Measurements from ENCODE around the gene DEFB131B. TPM values are rescaled to one million over a fixed set of nuclear protein-coding genes. Genes with fewer than 3 reads are reported as not detected.

Gene DEFB131B
- total and polyA plus RNA-seq, 9 of the 15 experiments (the other 6 are each of a cell fraction or from before 2014, with no cell fraction given): not detected

DNA sequence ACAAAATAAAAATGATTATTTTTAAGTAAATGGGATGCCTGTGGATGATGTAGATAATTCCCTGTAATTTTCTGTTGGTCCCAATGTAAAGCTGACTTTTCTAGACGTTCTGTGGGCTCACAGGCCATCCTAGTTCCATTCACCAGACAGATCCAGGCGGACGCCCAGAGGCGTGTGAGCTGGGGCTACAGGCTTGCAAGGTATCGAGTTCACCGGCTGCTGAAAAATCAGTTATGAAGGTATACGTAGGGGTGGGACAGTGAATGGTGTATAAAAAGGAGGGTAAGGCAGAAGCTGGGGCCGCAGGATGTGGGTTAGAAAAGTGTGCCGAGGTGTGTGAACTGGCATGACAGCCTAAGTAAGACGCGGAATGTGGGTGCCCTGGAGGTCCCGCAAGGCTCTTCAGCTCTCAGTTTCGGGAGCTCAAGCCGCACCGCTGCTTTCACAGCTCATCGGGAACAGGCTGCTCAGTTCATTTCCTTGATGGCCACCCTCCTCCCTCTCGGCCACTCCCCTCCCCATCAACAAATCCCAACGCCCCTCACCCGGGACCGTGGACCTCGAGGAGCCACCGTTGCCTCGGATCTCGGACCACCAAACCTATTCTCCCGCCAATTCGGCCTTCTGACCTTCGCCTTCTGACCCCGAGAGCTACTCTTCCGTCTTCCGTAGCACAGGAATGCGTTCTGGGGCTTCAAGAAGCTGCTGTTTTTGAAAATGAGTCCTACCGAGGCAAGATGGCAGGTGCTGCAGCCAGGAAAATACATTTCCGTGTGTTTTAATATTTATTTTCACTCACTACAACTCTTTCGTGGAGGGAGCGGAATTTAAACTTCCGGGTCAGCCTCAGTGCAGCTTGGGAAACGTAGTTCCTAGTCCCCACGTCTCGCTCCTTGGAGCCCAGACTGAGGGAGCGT lies 49.8 kb downstream of the DEFB131B start, which contains the start of gene XNDC1N (continued):
- TF ChIP-seq, protein P1, sequence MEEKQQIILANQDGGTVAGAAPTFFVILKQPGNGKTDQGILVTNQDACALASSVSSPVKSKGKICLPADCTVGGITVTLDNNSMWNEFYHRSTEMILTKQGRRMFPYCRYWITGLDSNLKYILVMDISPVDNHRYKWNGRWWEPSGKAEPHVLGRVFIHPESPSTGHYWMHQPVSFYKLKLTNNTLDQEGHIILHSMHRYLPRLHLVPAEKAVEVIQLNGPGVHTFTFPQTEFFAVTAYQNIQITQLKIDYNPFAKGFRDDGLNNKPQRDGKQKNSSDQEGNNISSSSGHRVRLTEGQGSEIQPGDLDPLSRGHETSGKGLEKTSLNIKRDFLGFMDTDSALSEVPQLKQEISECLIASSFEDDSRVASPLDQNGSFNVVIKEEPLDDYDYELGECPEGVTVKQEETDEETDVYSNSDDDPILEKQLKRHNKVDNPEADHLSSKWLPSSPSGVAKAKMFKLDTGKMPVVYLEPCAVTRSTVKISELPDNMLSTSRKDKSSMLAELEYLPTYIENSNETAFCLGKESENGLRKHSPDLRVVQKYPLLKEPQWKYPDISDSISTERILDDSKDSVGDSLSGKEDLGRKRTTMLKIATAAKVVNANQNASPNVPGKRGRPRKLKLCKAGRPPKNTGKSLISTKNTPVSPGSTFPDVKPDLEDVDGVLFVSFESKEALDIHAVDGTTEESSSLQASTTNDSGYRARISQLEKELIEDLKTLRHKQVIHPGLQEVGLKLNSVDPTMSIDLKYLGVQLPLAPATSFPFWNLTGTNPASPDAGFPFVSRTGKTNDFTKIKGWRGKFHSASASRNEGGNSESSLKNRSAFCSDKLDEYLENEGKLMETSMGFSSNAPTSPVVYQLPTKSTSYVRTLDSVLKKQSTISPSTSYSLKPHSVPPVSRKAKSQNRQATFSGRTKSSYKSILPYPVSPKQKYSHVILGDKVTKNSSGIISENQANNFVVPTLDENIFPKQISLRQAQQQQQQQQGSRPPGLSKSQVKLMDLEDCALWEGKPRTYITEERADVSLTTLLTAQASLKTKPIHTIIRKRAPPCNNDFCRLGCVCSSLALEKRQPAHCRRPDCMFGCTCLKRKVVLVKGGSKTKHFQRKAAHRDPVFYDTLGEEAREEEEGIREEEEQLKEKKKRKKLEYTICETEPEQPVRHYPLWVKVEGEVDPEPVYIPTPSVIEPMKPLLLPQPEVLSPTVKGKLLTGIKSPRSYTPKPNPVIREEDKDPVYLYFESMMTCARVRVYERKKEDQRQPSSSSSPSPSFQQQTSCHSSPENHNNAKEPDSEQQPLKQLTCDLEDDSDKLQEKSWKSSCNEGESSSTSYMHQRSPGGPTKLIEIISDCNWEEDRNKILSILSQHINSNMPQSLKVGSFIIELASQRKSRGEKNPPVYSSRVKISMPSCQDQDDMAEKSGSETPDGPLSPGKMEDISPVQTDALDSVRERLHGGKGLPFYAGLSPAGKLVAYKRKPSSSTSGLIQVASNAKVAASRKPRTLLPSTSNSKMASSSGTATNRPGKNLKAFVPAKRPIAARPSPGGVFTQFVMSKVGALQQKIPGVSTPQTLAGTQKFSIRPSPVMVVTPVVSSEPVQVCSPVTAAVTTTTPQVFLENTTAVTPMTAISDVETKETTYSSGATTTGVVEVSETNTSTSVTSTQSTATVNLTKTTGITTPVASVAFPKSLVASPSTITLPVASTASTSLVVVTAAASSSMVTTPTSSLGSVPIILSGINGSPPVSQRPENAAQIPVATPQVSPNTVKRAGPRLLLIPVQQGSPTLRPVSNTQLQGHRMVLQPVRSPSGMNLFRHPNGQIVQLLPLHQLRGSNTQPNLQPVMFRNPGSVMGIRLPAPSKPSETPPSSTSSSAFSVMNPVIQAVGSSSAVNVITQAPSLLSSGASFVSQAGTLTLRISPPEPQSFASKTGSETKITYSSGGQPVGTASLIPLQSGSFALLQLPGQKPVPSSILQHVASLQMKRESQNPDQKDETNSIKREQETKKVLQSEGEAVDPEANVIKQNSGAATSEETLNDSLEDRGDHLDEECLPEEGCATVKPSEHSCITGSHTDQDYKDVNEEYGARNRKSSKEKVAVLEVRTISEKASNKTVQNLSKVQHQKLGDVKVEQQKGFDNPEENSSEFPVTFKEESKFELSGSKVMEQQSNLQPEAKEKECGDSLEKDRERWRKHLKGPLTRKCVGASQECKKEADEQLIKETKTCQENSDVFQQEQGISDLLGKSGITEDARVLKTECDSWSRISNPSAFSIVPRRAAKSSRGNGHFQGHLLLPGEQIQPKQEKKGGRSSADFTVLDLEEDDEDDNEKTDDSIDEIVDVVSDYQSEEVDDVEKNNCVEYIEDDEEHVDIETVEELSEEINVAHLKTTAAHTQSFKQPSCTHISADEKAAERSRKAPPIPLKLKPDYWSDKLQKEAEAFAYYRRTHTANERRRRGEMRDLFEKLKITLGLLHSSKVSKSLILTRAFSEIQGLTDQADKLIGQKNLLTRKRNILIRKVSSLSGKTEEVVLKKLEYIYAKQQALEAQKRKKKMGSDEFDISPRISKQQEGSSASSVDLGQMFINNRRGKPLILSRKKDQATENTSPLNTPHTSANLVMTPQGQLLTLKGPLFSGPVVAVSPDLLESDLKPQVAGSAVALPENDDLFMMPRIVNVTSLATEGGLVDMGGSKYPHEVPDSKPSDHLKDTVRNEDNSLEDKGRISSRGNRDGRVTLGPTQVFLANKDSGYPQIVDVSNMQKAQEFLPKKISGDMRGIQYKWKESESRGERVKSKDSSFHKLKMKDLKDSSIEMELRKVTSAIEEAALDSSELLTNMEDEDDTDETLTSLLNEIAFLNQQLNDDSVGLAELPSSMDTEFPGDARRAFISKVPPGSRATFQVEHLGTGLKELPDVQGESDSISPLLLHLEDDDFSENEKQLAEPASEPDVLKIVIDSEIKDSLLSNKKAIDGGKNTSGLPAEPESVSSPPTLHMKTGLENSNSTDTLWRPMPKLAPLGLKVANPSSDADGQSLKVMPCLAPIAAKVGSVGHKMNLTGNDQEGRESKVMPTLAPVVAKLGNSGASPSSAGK (IDR thresholded peaks at IDR 0.05): peak; percentile 94
- 0 out of 2 replicates have a peak, but pooled peaks have one; percentile 23 for TF ChIP-seq TEAD4 (IDR thresholded peaks at IDR 0.05; ENCODE audit: low read length)
- TF ChIP-seq TEAD4 (CRISPR knock-in tag; IDR thresholded peaks at IDR 0.05; ENCODE audit: borderline replicate concordance): 0 out of 2 replicates have a peak, but pooled peaks have one; percentile 19
- peak; percentile 55; the same call in 1 of the 2 replicates for TF ChIP-seq C11orf30 (IDR thresholded peaks at IDR 0.05; ENCODE audit: low read depth)
- TF ChIP-seq ELF2 (CRISPR knock-in tag; IDR thresholded peaks at IDR 0.05): peak; percentile 91
- no peak for TF ChIP-seq RNF2 (IDR thresholded peaks at IDR 0.05)
- TF ChIP-seq, protein P2, sequence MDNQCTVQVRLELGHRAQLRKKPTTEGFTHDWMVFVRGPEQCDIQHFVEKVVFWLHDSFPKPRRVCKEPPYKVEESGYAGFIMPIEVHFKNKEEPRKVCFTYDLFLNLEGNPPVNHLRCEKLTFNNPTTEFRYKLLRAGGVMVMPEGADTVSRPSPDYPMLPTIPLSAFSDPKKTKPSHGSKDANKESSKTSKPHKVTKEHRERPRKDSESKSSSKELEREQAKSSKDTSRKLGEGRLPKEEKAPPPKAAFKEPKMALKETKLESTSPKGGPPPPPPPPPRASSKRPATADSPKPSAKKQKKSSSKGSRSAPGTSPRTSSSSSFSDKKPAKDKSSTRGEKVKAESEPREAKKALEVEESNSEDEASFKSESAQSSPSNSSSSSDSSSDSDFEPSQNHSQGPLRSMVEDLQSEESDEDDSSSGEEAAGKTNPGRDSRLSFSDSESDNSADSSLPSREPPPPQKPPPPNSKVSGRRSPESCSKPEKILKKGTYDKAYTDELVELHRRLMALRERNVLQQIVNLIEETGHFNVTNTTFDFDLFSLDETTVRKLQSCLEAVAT (IDR thresholded peaks at IDR 0.05): 0 out of 4 replicates have a peak, but pooled peaks have one; percentile 35 to 64
- TF ChIP-seq, protein P3, sequence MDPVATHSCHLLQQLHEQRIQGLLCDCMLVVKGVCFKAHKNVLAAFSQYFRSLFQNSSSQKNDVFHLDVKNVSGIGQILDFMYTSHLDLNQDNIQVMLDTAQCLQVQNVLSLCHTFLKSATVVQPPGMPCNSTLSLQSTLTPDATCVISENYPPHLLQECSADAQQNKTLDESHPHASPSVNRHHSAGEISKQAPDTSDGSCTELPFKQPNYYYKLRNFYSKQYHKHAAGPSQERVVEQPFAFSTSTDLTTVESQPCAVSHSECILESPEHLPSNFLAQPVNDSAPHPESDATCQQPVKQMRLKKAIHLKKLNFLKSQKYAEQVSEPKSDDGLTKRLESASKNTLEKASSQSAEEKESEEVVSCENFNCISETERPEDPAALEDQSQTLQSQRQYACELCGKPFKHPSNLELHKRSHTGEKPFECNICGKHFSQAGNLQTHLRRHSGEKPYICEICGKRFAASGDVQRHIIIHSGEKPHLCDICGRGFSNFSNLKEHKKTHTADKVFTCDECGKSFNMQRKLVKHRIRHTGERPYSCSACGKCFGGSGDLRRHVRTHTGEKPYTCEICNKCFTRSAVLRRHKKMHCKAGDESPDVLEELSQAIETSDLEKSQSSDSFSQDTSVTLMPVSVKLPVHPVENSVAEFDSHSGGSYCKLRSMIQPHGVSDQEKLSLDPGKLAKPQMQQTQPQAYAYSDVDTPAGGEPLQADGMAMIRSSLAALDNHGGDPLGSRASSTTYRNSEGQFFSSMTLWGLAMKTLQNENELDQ (CRISPR knock-in tag; IDR thresholded peaks at IDR 0.05; ENCODE audit: borderline replicate concordance): 0 out of 2 replicates have a peak, but pooled peaks have one; percentile 57
- peak in 1 of 2 experiments; percentile 59; a peak in 1 of 3 replicates for TF ChIP-seq CBX3 (IDR thresholded peaks at IDR 0.05; ENCODE audit: borderline replicate concordance in 1 of 2, low read length in 2 of 2)
- no peak for TF ChIP-seq KLF6 (CRISPR knock-in tag; IDR thresholded peaks at IDR 0.05; ENCODE audit: borderline replicate concordance)

Measured in K562 (cell line).